Gastrocnemius medialis (tissue), 4 donors: ENCODE measurements around the gene NEO1.

Experiments used
- CTCF ChIP-seq, 5 experiments: fragments of 450-650 bp in 3 of 5; fragments of 200-600 bp in 2 of 5; sonication (generic) in 2 of 5; IDR thresholded peaks in 4 of 5; conservative IDR thresholded peaks in 1 of 5; 1 replicate in 4 of 5; 2 replicates in 1 of 5; pipeline ENCODE4 v1.5.1; 2016 to 2019; ENCODE audit warnings: antibody characterized with exemption in 5 of 5, mild to moderate bottlenecking in 3 of 5, moderate library complexity in 3 of 5
- POLR2A ChIP-seq, 2 donors: fragments of 450-650 bp; IDR thresholded peaks; one replicate each; pipeline ENCODE4 v1.6.1; 2017; ENCODE audit warnings: antibody characterized with exemption in 2 of 2, mild to moderate bottlenecking in 2 of 2, moderate library complexity in 2 of 2

- TF ChIP-seq CTCF (IDR thresholded peaks at IDR 0.05 in 4 of 5, conservative IDR thresholded peaks at IDR 0.05 in 1 of 5) (no peak), POLR2A (IDR thresholded peaks at IDR 0.05) (no peak)
These were observed 160.2 kb downstream of the NEO1 start for GRCh38 chr15:73212424-73212823.
